ENCODE measurements around the gene PACS2.
"Not testable (repeated sequence)": the region's sequence is repeated elsewhere in the genome, so short reads cannot be mapped to it uniquely, and the experiment has no call there.

PACS2 gene

DNA sequence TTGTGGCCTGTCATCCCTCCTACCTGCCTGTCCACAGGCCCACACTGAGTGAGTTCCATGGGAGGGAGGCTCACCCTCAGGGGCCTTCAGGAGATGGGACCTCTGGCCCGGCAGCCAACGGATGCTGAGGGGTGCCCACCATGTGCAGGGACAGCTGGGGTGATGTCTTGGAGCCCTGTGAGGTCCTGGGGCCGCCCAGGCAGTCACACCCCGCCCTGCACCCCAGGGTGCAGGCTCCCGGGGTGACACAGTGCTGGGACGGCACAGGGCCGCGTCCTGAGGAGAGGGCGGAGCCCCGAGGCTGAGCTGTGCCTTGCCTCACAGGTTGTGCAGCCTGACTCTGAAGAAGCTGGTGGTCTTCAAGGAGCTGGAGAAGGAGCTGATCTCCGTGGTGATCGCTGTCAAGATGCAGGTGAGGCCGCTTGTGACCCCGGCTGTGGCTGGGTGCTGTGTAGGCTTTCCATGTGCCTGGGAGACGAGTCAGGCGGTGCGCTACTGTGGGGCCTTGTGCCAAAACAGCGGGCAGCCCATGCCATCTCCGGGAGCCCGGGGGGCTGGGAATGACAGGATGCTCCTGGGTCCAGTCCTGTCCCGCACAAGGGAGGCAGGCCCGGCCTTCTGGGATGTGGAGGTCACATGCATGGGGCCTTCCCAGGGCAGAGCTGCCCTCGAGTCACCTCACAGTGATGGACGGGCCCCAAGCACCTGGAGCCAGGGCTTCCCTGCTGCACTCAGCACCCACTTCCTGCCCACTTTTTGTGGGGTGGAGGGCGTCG is 33.8 kb downstream of the PACS2 start:
- no peak for DNase-seq

DNA sequence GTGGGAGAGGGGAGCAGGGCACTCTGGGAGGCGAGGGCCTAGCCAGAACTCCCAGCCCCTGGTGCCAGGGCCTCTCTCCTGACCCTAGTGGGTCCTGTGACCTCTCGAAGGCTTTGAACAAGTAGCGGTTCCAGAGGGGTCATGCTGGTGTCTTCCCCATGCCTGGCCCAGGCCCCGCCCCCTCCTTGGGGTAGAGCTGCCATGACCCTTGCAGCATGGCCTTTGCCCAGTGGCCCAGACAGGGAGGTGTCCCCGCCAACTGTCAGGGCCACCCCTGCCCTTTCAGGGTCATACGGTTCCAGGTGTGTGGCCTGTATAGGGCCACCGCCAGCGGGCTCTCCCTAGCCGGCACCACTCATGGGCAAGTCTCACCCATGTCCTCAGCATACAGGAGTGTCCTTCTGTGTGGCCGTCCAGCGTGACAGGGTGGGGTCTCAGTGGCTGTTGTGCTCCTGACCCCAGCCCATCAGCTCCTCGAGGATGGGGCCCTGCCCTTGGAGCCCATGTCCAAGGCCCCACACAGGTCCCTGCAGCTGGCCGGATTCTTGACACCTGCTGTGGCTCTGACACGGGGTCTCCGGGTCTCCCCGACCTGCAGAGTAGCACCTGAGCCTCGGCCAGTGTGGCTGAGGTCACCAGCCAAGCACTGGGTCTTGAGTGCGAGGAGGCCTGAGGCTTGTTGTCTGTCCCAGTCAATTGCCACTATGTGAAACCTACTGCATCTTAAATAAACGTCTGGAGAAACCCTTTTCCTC is 34.6 kb downstream of the PACS2 start:
- DNase-seq = no peak

DNA sequence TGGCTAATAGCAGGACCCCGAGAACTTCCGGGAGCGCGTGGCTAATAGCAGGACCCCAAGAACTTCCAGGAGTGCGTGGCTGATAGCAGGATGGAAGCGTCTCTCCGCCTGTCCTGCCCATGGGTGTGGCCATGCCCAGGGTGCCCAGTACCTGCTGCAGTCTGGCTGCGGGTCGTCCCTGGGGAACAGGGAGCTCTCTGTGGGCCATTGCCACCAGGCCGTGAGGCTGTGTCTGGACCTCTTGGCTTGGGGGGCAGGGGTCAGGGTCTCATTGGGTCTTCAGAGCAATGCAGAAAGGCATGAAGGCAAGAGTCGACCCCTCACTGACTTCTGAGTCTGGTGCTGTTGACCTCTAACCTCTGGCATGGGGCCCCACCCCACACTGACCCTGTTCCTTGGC is 35.4 kb downstream of the PACS2 start:
- no peak for DNase-seq

DNA sequence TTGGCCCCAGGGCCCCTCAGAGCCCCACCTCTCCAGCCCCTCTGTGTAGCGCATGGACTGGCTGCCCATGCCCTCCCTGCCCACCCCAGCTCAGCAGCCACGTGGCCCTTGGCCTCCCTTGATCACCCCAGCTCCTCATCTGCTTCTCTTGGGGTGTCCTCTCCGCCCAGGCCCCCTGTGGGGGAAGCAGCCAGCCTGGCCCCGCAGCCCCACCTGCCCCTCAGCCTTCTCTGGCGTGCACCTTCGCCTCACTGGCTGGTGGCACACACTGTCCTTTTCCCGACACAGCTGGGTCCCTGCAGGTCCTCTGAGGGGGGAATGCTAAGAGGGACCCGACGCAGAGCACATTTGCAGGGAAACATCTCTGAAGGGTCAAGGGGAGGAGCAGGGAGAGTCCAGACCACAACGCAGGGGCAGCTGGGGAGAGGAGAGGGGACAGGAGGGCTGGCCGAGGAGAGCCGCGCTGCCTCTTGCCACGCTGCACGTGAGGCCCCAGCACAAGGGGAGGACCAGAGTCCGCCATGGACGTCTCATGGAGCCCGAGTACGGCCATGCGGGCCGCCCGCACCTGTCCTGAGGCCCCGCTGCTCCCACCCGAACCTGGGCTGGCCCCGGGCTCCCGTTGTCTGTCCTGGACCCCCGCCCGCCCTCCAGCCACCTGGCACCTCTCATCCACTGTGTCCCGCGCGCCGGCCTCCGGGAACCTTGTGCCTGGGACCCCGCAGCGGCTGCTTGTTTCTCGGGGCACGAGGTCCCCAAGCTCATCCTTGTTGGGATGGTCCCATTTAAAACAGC is 36.1 kb downstream of the PACS2 start:
- DNase-seq = no peak

DNA sequence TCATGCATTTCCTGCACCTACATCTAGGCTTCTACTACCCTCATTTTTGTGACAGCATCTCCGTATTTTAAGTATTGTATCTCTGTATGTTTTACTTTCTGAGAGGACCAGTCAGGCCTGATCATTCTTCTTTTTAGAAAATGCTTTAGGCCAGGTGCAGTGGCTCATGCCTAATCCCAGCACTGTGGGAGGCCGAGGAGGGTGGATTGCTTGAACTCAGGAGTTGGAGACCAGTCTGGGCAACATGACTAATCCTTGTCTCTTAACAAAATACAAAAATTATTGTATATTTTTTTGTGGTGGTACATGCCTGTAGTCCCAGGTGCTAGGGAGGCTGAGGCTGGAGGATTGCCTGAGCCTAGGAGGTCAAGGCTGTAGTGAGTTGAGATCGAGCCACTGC is 36.9 kb downstream of the PACS2 start:
- DNase-seq = no peak

DNA sequence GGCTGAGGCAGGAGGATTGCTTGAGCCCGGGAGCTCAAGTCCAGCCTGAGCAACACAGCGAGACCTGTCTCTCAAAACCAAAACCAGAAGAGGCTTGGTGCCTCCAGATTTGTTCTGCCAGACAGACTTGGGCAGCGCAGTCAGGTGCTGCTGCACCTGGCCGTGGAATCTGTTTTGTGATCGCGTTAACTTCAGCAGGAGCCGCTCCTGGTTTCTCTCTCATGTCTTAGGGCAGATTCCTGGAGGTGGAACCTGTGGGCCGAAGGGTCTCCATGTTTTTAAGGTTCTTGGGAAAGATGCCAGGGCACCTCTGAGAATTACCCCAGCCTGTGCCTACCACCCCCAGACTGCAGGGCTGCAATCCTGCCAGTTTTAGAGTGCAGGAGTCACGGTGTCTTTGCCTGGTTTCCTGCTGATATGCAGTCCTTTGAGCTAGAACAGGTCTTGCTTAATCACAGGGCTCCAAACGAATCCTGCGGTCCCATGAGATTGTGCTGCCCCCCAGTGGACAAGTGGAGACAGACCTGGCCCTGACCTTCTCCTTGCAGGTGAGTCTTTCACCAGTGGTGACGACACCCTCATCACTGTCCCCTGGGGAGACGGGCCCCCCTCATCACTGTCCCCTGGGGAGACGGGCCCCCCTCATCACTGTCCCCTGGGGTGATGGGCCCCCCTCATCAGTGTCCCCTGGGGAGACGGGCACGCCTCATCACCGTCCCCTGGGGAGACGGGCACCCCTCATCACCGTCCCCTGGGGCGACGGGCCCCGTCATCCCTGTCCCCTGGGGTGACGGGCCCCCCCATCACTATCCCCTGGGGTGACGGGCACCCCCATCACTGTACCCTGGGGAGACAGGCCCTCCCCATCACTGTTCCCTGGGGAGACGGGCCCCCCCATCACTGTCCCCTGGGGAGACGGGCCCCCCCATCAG is 37.6 kb downstream of the PACS2 start:
- peak in 44 of 51 donors; percentile 17 to 83 (median 60) for DNase-seq

DNA sequence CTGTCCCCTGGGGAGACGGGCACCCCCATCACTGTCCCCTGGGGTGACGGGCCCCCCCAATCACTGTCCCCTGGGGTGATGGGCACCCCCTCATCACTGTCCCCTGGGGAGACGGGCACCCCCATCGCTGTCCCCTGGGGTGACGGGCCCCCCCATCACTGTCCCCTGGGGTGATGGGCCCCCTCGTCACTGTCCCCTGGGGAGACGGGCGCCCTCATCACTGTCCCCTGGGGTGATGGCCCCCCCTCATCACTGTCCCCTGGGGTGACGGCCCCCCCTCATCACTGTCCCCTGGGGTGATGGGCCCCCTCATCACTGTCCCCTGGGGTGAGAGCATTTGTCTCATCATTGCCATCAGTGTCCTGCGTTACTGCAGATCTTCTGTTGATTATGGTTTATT is 38.6 kb downstream of the PACS2 start:
- no peak for DNase-seq

DNA sequence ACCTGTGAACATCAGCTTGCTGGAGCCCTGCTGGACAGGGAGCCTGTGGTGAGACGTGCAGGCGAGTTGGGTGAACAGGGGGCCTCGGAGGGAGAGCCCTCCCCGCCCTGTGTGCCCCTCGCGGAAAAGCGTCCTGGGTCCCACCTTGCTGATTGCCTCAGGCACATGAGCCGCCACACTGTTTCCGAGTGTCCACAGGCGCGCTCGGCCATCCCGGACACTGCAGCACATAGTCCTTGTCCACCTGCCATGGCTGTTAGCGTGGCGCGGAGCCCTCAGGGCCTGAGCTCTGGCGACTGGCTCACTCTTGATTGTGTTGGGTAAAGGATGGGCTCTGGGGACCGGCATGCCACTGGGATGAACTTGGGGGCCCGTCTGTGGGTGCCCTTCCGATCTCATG is 40.0 kb downstream of the PACS2 start:
- DNase-seq = no peak

DNA sequence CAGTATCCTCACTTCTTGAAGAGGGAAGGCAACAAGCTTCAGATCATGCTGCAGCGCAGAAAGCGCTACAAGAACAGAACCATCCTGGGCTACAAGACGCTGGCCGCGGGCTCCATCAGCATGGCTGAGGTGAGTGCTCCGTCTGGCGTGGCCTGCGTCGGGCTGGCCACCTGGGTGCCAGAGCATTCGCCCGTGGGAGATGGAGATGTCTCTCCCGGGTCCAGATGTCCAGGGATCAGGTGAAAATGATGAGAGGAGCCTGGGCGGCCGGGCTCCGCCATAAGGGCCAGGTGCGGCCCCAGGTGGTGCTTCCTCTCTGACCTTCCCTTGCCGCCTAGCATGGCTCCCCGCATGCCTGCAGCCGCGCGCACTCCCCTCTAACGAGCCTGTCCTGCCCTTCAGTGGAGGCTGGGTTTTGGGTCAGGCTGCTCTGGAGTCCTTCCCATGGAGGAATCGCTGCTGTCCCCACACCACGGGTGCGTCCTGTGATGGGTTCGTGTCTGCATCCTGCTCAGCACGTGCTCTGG is 40.6 kb downstream of the PACS2 start:
- DNase-seq = no peak

DNA sequence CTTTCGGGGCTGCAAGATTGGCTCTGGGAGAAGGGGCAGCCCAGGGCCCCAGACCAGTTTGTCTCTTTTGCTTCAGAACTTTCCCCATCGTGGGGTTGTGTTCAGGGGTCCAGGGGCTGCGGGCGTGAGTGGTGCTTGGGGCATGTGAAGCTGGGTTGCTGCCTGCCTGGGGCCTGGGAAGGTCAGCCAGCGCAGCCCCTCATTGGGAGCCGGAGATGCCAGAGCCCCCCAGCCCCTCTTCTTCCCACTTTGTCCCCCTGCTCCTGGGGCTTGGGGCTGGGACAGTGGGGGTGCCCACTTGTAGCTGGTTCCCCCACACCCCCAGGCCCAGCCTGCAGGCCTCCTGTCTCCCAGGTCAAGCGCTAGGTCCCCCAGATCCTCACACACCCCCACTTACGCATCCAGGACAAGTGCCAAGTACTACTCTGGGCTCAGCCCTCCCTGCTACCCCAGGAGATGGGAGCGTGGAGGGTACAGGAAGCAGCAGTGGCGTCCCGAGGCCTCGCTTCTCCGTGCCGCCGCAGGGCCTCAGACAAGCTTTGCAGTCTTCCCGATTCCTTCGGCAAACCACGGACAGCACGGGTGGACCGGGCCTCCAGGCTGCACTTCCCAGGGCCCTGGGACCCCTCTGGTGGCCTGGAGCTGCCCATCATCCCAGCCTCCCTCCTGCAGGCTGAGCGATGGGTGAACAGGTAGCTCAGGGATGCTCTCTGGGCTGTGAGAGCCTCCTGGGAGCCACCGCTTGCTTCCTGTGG is 41.5 kb downstream of the PACS2 start:
- DNase-seq = no peak

DNA sequence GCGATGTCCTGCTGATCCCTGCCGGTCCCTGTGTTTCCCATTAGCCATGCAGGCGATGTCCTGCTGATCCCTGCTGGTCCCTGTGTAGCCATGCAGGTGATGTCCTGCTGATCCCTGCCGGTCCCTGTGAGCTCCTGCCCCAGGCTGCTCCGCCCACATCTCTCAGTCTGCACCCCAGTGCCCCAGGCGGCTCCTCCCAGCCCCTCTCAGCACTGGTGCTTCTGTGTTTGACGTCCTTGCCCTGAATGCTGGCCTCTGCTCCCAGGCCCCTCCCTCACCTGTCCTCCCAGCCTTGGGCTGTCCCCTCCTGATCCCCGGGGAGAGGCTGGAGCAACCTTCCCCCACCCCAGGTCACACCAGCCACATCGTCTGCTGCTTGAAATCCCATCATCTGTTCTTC is 42.4 kb downstream of the PACS2 start:
- DNase-seq = no peak

DNA sequence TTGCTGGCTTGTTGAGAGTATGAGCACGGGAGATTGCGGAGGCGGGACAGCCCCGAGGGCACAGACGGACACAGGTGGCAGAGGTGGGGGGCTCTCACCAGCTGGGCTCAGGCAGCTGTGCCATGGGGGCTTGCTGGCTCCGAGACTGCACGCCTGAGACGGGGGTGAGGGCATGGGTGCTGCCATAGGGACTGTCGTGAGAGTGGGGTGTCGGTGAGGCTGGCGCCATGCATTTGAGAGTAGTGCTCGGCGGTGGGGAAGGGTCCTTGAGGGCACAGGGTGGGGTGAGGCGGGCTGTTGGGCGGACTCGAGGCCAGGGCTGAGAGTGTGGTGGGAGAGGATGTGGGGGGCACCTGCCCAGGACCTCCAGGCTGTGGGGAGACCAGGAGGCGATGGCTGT is 43.1 kb downstream of the PACS2 start:
- DNase-seq = no peak

DNA sequence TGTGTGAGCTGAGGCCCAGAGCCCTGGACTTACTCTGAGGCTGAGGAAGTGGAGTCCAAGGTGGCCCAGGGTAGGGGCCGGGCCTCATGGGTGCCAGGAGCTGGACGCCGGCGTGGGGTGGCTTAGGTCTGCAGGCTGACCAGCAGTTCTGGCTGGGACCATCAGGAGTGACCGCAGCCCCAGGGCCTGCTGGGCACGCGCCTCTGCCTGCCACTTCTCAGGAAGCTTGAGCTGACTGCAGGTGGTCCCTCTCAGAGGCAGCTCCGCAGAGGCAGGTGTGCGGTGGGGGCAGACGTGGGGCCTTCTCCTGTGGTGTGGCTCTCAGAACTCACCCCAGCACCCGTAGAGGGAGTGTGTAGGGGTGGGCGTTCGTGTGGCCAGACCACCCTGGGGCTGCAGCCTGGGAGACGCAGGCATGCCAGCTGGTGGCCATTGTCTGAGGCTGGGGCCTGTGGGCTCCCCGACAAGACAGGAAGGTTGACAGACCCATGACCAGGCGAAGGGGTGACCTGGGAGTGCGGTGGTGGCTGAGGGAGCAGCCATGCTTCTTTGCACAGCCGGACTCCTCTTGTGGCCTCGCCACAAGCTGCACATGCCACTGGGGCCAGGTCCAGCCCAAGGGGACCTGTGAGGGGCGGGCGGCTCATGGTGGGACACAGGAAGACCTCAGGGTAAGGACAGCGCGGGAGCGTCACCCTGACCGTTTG is 43.7 kb downstream of the PACS2 start:
- DNase-seq = no peak

DNA sequence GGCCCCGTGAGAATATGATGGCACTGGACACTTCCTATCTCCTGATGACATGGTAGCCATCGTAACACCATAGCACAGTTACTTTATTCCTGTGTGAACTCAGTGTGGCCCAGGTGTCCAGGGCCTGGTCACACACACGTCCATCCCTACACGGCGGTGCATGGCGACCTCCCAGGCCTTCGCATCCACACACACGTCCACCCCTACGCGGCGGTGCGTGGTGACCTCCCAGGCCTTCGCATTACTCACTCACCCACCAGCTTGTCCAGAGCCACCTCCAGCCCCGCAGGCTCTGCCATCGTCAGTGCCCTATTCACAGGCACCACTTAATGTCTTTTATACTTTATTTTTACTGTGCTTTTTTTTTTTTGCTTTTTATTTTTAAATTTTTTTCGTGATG is 44.4 kb downstream of the PACS2 start:
- no peak for DNase-seq

DNA sequence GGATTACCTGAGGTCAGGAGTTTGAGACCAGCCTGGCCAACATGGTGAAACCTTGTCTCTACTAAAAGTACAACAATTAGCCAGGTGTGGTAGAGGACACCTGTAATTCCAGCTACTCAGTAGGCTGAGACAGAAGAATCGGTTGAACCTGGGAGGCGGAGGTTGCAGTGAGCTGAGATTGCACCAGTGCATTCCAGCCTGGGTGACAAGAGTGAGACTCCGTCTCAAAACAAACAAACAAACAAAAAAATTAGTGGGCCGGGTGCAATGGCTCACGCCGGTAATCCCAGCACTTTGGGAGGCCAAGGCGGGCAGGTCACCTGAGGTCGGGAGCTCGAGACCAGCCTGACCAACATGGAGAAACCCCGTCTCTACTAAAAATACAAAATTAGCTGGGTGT is 46.9 kb downstream of the PACS2 start:
- DNase-seq = not testable (repeated sequence)

DNA sequence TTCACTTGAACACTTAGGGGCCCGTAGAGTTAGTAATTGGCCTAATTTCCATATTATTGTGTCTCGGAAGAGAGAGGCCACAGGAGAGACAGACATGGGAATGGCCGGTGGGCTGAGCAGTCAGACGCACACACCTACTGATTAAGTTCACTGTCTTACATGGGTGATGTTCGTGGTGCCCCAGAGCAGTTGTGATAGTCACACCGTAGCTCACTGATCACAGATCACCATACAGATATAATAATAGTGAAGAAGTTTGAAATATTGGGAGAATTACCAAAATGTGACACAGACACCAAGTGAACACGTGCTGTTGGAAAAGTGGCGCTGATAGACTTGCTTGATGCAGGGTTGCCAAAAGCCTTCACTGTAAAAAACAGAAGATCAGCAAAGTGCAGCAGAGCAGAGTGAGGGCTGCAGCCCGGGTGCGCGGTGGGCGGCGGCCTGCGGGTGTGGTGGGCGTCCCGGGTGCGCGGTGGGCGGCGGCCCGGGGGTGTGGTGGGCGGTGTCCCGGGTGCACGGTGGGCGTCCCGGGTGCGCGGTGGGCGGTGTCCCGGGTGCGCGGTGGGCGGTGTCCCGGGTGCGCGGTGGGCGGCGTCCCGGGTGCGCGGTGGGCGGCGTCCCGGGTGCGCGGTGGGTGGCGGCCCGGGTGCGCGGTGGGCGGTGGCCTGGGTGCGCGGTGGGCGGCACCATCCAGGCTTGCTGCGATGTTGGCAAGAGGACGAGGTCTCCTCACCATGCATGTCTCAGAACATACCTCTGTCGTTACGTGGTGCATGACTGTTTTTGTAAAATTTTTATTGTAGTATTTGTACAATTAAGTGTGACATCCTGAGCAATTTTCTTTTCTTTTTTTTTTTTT is 49.5 kb downstream of the PACS2 start:
- DNase-seq = no peak

DNA sequence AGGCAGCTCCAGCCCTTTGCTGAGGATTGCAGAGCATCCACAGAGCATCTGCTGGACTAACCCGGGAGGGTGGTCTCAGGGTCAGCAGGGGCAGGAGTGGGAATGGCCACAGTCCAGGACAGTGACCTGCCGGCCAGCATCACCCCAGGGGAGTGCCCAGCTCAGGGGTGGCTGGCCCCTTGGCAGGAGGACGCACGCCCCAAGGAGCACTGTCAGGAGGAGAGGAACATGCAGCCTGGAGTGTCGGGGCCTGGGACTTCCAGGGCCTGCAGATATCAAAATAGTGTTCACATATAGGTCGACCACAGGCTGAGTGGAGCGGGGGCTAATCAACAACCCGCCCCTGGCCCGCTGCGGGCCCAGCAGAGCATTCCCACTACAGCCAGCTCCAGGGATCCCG is 50.6 kb downstream of the PACS2 start:
- DNase-seq = no peak

DNA sequence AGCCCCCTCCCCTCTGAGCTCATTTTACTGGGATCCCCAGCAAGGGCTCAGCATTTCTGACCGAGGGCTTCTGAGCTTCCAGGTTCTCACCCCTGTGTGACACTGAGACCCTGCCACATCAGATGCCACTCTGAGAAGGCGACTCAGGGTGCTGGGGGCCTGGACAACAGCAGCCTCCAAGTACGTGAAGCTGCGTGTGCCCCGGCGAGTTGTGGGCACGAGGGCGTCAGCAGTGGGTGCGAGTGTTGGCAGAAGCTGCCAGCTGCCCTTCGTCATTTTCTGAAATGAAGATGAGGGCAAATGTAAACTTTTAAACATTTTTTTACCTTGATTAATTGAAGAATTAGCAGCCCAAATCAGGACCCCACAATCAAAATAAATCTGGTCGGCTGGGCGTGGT is 51.1 kb downstream of the PACS2 start:
- DNase-seq = no peak

Data from hypothalamus (tissue), 51 donors.